ENCODE data around the gene TMEM259. TPM values are rescaled to one million over a fixed set of nuclear protein-coding genes. Genes with fewer than 3 reads are reported as not detected.

TMEM259 gene
- total and polyA plus RNA-seq, 2 of the 8 experiments (the other 6 are each of a cell fraction or from before 2014, with no cell fraction given), result 140 to 243 TPM

- Histone ChIP-seq H3K36me3 (ENCODE audit: control insufficient read depth in 2 of 4, insufficient read depth in 4 of 4, low read length in 3 of 4) (peaks cover 7 to 31% (median 22%) of the 10 kb centered on the region in 4 experiments; a peak in 6 of 8 replicates), H3K23me2 (ENCODE audit: low read depth, low read length) (peaks cover 4% of the 10 kb centered on the region; the same call in 1 of the 2 replicates), H2AK5ac (ENCODE audit: low read depth, low read length) (no peak overlapping the region), H3K18ac (ENCODE audit: extremely low read depth, low read length) (no peak overlapping the region), H4K8ac (ENCODE audit: extremely low read depth, insufficient read depth, low read length) (no peak overlapping the region), H3K14ac (ENCODE audit: insufficient read length) (no peak overlapping the region), H3K27ac (ENCODE audit: low read depth, low read length) (no peak overlapping the region), H3K79me1 (ENCODE audit: low read depth, low read length) (peaks cover 5% of the 10 kb centered on the region), H4K20me1 (replicated peaks in 1 of 2; ENCODE audit: control insufficient read depth in 1 of 2, insufficient read depth in 2 of 2, low read length in 2 of 2) (peaks cover 4 to 16% of the 10 kb centered on the region in 2 experiments), H3K23ac (ENCODE audit: insufficient read length) (no peak overlapping the region), H3K4me2 (ENCODE audit: insufficient read depth in 1 of 2, low read depth in 2 of 2, low read length in 2 of 2) (no peak overlapping the region), H3K4me1 (replicated peaks in 1 of 4; ENCODE audit: control insufficient read depth in 3 of 4, insufficient read depth in 4 of 4, low read length in 3 of 4) (peaks cover 0 to 4% (median under 1%) of the 10 kb centered on the region in 4 experiments; a peak in 4 of 7 replicates), H3K56ac (replicated peaks; ENCODE audit: insufficient read length, low read depth, low read length) (no peak overlapping the region), H3K79me2 (ENCODE audit: control insufficient read depth in 1 of 2, insufficient read depth in 2 of 2, low read length in 2 of 2) (peaks cover 0 to 17% of the 10 kb centered on the region in 2 experiments; a peak in 2 of 4 replicates), H3K27me3 (replicated peaks in 1 of 4; ENCODE audit: control insufficient read depth in 3 of 4, extremely low read depth in 1 of 4, insufficient read depth in 3 of 4, low read length in 3 of 4) (no peaks in the 10 kb centered on the region), H2BK120ac (replicated peaks; ENCODE audit: low read depth, low read length) (no peak overlapping the region), H2BK20ac (ENCODE audit: low read length) (no peak overlapping the region), H2AFZ (ENCODE audit: low read length) (no peak overlapping the region), H2BK5ac (ENCODE audit: low read depth, low read length) (no peak overlapping the region), H4K91ac (replicated peaks; ENCODE audit: insufficient read length, low read length) (no peak overlapping the region), H3K9ac (replicated peaks in 1 of 4; ENCODE audit: extremely low read depth in 1 of 4, low read depth in 3 of 4, low read length in 3 of 4) (no peak overlapping the region), H2BK12ac (ENCODE audit: low read depth, low read length) (no peak overlapping the region), H3K4me3 (ENCODE audit: extremely low read depth in 1 of 4, insufficient read depth in 2 of 4, low read depth in 3 of 4, low read length in 4 of 4) (no peak overlapping the region), H3K4ac (replicated peaks; ENCODE audit: insufficient read length, low read depth, low read length) (no peak overlapping the region), H2BK15ac (ENCODE audit: low read length) (no peak overlapping the region), H4K5ac (ENCODE audit: insufficient read length, low read depth, low read length) (no peak overlapping the region), H3K9me3 (ENCODE audit: insufficient read depth in 2 of 2, low read depth in 1 of 2, low read length in 1 of 2) (no peaks in the 10 kb centered on the region)
- DNase-seq (ENCODE audit: low read depth in 1 of 2, low spot score in 2 of 2) (no peak), FAIRE-seq (no peak)
- POLR2A ChIA-PET (ENCODE audit: partially characterized antibody), result interaction anchor here (0.7 to 4.8 kb wide), 7 partner anchors 8 to 79 kb away, joined by 3 to 33 read pairs (median 3); partner anchors contain the start of genes ARHGAP45, RNU6-2 and TMEM259
- WGBS, 2 experiments (ENCODE audit: extremely low coverage in 1 of 2, insufficient coverage in 1 of 2, insufficient read length in 1 of 2, insufficient replicate concordance in 2 of 2, low coverage in 1 of 2, low lambda C conversion rate in 2 of 2, missing lambda C conversion rate in 1 of 2), result 76% methylated on average over 14 of the region's 14 CpGs; no CpG with 5 or more reads in 1 of the 2 experiments
- CTCF ChIA-PET (ENCODE audit: partially characterized antibody), result interaction anchor here (0.9 to 1.6 kb wide), 8 partner anchors 16 to 252 kb away, joined by 3 to 7 read pairs (median 3); no protein-coding TSS in a partner anchor
- TF ChIP-seq BACH1 (IDR thresholded peaks at IDR 0.05; ENCODE audit: low read length) (no peak), KDM1A (IDR thresholded peaks at IDR 0.05; ENCODE audit: borderline replicate concordance, low read length) (no peak), NANOG (IDR thresholded peaks at IDR 0.05; ENCODE audit: insufficient read depth, low read depth, low read length, poor library complexity, severe bottlenecking) (no peak), CHD1 (IDR thresholded peaks at IDR 0.05; ENCODE audit: low read depth, low read length) (no peak), ASH2L (IDR thresholded peaks at IDR 0.05; ENCODE audit: low read length) (no peak), TBP (IDR thresholded peaks at IDR 0.05; ENCODE audit: low read depth, low read length) (no peak), MAX (IDR thresholded peaks at IDR 0.05) (no peak), SUZ12 (IDR thresholded peaks at IDR 0.05; ENCODE audit: low read length) (no peak), RFX5 (IDR thresholded peaks at IDR 0.05; ENCODE audit: borderline replicate concordance, low read depth, low read length) (no peak), SP4 (IDR thresholded peaks at IDR 0.05; ENCODE audit: low read length) (no peak), GTF2F1 (IDR thresholded peaks at IDR 0.05; ENCODE audit: borderline replicate concordance, low read depth, low read length) (no peak), RAD21 (IDR thresholded peaks at IDR 0.05 in 1 of 2, conservative IDR thresholded peaks at IDR 0.05 in 1 of 2; ENCODE audit: low read depth in 2 of 2, low read length in 2 of 2) (no peak), CTBP2 (IDR thresholded peaks at IDR 0.05; ENCODE audit: borderline replicate concordance, insufficient read depth, insufficient read length, low read length) (no peak), ZNF274 (IDR thresholded peaks at IDR 0.05; ENCODE audit: borderline replicate concordance, extremely low read depth, low read length) (no peak)
Observed at GRCh38 chr19:988081-988480, 32.8 kb downstream of the TMEM259 start.

Measured in H1 (cell line).